ENCODE data around the gene GLS.
A peak's percentile ranks its signal among the peaks of the same experiment; 100 is the strongest.
"Not testable (repeated sequence)": the region's sequence is repeated elsewhere in the genome, so short reads cannot be mapped to it uniquely, and the experiment has no call there.

Gene GLS

DNA sequence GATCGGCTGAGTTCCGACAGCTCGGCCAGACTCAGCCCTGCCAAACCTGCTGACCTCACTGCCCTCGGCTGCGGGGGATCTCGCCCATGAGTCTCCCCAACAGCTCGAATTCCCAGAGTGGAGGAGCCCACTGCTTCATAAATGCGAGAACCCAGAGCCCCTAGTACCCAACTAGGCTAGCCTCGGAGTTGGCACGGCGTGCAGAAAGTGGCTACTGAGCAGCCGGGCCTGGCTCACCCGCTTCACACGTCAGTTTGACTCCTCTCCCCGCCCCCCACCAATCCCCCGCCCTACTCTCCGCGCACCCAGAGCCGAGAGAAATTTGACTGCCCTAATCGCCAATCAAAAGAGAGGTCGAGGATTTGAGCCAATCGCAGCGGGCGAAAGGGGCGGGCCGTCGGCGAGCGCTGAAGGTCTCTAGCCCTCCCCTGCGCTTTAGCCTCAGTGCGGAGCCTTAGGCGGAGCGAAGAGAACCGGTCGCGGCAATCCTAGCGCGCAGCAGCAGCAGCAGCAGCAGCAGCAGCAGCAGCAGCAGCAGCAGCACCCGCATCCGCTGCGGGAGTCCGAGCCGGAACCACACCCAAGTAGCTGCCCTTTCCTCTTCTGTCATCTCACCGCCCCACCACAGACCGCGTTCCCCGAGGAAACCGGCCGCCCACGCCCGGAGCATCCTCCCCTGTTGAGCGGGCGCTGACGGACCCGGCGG lies at the start of gene GLS:
Gene GLS, plus strand, starts transcription at position 444 of the 706 bp plus-strand sequence. CDS start 264 bp downstream, outside the sequence.
- FAIRE-seq: peak; percentile 55

DNA sequence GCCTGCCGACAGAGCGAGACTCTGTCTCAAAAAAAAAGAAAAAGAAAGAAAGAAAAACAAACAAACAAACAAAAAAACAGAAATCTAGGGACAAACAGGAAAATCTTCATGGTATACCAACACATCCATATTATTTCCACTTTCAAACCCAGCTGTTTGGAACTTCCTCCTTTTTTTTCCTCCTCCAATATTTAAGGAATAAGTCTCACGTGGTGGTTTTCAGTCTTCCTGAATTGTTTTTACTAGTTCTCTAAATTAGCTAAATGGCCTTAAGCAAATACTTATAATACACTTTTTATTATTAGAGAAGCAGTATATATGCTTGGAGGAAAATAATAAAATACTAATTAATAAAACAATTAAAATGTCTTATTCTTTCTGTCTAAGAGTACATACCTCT lies 48.7 kb upstream of the GLS start:
- no peak for FAIRE-seq

DNA sequence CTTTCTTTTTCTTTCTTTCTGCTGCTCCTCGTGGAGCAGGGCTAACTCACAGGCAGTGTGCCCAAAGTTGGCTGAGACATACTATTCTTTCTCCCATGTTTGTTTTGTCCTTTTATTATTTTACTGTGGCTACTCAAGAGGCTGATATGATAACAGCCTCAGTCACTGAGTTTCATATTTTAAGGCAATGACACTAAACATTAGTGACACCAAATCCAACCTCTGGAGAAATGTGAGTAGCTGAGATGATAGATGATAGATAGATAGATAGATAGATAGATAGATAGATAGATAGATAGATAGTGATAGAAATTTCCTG lies 45.8 kb upstream of the GLS start:
- no peak for FAIRE-seq

- no peak for FAIRE-seq
Measured at GRCh38 chr2:190835303-190835930, 45.2 kb upstream of the GLS start.

- no peak for FAIRE-seq
Measured at GRCh38 chr2:190836767-190837166, 43.9 kb upstream of the GLS start.

DNA sequence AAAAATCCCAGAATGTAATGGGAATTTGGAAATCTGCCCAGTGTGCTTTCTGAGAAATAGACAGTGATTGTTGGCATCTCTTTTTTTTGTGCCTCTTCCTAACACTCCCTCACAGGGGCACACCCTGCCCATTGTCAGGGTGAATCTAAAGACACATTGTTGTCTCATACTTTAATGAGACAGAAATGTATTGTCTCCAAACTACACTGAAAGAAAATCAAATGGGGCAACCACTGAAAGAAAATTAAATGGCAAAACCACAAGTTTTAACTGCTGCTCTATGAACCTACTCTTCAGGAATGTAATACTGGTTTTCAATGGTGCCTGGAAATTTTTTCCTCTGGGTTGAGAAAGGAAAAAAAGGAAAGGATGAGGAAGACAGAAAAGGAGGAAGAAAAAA lies 43.2 kb upstream of the GLS start:
- no peak for FAIRE-seq

- no peak for FAIRE-seq
Measured at GRCh38 chr2:190837952-190838361, 42.7 kb upstream of the GLS start.

- FAIRE-seq: no peak
Measured at GRCh38 chr2:190838492-190838910, 42.1 kb upstream of the GLS start.

DNA sequence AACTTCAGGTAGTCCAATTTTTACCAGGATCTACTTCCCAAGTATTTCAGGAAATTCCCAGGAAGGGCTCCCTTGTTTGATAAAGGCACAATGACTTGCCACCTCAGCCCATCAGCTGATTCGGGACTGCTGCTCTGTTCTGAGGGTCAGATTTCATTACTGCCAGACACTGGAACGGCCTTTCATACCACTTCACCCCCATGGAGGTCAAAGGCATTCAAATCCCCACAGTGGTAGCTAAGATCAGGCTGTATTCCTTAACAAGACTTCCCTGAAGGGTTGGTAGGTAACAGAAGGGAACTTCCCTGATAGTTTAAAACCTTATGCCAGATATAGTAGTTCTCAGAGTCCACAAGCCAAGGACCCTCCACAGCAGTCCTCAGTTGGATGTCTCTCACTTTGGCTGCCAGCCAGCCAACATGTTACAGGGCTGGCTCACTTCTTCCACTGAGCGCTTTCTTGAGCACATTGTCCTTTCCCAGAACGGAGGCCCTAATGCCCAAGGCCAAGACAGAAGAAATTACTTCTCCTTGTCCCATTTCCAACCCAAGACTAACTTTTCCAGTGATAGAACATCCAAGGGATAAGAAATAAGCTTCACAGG lies 40.0 kb upstream of the GLS start:
- no peak for FAIRE-seq

DNA sequence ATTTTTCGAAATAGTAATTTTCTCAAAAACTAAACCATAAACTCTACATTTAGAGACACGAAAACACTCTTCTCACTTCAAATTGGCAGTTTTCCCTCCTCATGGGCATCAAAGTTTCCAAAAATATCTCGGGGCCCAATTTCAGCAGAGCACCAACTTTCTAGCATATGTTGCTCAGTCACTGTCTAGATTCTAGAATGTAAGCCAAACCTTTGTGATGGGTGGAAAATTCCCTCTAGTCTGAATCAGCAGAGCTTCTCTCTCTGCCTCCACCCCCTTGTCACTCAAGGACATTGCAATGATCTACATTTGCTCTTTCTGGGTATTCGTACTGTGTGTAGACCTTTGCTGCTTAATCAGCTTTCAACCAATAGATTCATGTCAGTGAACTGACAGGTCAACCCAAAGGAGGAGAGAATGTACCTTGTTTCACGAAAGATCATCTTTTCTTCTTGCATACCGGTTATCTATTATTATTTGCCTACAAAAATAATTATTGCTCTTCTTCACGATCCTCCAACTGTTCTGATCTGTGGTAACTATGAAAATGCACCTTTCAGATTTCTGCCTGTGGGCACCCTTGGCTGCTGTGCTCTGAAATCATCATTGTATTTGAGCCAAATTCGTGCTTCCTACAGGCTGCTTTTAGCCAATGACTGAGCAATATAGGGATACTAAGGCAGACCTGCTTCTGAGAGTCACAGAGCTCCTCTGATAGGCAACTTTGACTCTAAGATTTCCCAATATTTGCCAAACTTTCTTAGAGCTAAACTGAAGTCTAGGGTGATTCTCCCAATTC lies 38.7 kb upstream of the GLS start:
- no peak for FAIRE-seq

GRCh38 chr2:190842606-190843104 lies 38.0 kb upstream of the GLS start:
- no peak for FAIRE-seq

DNA sequence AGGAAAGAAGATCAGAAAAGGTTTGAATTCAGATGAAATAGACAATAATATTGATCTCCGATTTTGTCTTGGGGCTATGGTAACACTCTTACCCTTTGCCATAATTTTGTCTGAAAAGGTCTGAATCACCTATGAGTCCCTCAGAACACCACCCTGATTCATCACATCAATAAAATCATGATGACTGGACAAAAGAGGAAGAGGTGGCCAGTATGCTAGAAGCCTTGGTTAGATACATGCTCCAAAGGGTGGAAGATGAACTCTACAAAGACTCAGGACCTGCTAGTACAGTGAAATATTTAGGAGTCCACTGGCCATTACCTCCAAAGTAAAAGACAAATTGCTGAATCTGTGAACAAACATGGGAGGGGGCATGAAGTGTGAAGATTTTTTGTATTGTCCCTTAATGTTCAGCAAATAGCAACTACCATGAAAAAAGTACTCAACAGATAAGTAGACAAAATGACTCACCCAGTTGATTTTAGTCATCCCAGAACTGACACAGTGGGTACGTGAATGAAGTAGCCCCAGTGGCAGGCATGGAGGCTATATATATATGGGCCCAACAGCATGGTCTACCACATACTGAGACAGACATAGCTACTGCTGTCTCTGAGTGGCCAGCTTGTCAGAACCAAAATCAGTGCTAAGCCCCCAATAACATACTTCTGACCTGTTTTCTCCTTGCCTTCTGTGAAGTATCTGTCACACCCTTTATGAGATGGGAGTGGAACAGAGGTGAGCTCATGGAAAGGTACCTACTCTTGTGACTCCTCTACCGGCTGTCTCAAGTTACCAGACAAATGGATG lies 36.5 kb upstream of the GLS start:
- no peak for FAIRE-seq

- FAIRE-seq: no peak
Measured at GRCh38 chr2:190844700-190845401, 35.8 kb upstream of the GLS start.

- peak; percentile 51 for FAIRE-seq
Measured at GRCh38 chr2:190846746-190847145, 33.9 kb upstream of the GLS start.

GRCh38 chr2:190847504-190848081 lies 33.0 kb upstream of the GLS start:
- peak; percentile 45 for FAIRE-seq

- FAIRE-seq: no peak
Measured at GRCh38 chr2:190849774-190850173, 30.8 kb upstream of the GLS start.

GRCh38 chr2:190853022-190853421 lies 27.6 kb upstream of the GLS start:
- not testable (repeated sequence) for FAIRE-seq

GRCh38 chr2:190853531-190854383 lies 26.9 kb upstream of the GLS start:
- FAIRE-seq: peak; percentile 5

GRCh38 chr2:190854726-190855125 lies 25.9 kb upstream of the GLS start:
- FAIRE-seq: no peak

DNA sequence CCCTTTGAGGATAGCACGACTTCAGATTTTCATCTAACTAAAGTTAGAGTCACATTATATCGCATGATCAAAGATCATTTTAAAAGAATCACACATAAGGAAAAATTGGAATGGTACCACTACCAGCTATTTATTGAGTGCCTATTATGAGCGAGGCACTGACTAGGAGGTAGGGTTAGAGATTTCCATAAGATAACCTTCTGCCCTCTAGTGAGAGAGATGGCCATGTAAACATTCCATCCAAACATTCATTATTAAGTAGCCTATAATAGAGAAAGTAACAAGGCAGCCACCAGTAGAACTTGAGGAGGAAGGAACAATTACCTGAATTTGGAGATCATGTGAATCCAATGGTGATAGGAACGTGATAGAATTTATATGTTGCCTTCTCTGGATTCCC lies 25.4 kb upstream of the GLS start:
- FAIRE-seq: no peak

Measured in islet of Langerhans (tissue), 1 donor.